OCI-LY7 (cell line): ENCODE results near the gene ZIM2.

Experiments
- CTCF ChIP-seq: fragments of 200-600 bp; sonication (generic); conservative IDR thresholded peaks from 2 replicates; pipeline ENCODE4 v1.5.1; 2014; ENCODE audit warnings: mild to moderate bottlenecking, antibody characterized with exemption, low read length, moderate library complexity, mixed read lengths
- EZH2phosphoT487 ChIP-seq: fragments of 200-600 bp; sonication (generic); IDR thresholded peaks from 2 replicates; pipeline ENCODE4 v1.6.1; 2018; ENCODE audit warnings: low read depth, borderline replicate concordance, mild to moderate bottlenecking, mixed run types, antibody characterized with exemption, low read length, moderate library complexity, mixed read lengths

- TF ChIP-seq CTCF (no peak), EZH2phosphoT487 (no peak)
These were observed 16.3 kb upstream of the ZIM2 start for GRCh38 chr19:56856822-56857221.
